IMR-90 (cell line): ENCODE data around the gene FOXO3. TPM values are rescaled to one million over a fixed set of nuclear protein-coding genes. Genes with fewer than 3 reads are reported as not detected.
A peak's percentile ranks its signal among the peaks of the same experiment; 100 is the strongest.

Experiments used
- ATAC-seq: fragments of 200-7000 bp; cut with Tn5 transposase; 2 replicates; pipeline ENCODE4 v1.9.1; 2020; ENCODE audit warnings: low read depth, mild to moderate bottlenecking, moderate library complexity
- BruUV-seq: library from RNA; stranded (reverse); fragments of 400-500 nt; replicated peaks from 2 replicates; lab custom pipeline; 2021; lab: Mats Ljungman, UMichigan
- CTCF ChIA-PET: fragments of 300-600 bp; formaldehyde crosslinking; extraction: SDS; loops from one replicate; lab custom pipeline; 2021; ENCODE audit warnings: antibody characterized with exemption; lab: Yijun Ruan, JAX
- POLR2A ChIA-PET: fragments of 300-600 bp; sonication (Branson Sonifier 250); formaldehyde crosslinking; loops from one replicate; lab custom pipeline; 2022; ENCODE audit warnings: antibody characterized with exemption; ENCODE audit not compliant: unreplicated experiment; lab: Charles Lee
- DNase-seq: peaks from one replicate; pipeline ENCODE4 v3.0.0; 2013
- H2AFZ ChIP-seq: replicated peaks from 2 replicates; pipeline ENCODE3; 2013; ENCODE audit warnings: low read length, mild to moderate bottlenecking; ENCODE audit not compliant: poor library complexity
- H2AK5ac ChIP-seq: 2 replicates; pipeline ENCODE4 v1.6.1; 2013; ENCODE audit warnings: low read depth, low read length, inconsistent platforms
- H2AK9ac ChIP-seq: replicated peaks from 2 replicates; pipeline ENCODE3; 2013; ENCODE audit warnings: mild to moderate bottlenecking, low read depth, low read length, moderate library complexity; ENCODE audit not compliant: poor library complexity
- H2BK120ac ChIP-seq: 2 replicates; pipeline ENCODE4 v1.6.1; 2013; ENCODE audit warnings: low read depth, low read length, inconsistent platforms
- H2BK15ac ChIP-seq: 3 replicates; pipeline ENCODE4 v1.6.1; 2013; ENCODE audit warnings: low read depth, low read length, inconsistent platforms
- H2BK20ac ChIP-seq: 2 replicates; pipeline ENCODE4 v1.6.1; 2013; ENCODE audit warnings: low read depth, mild to moderate bottlenecking, inconsistent platforms, low read length, moderate library complexity
- H2BK5ac ChIP-seq: 2 replicates; pipeline ENCODE4 v1.6.1; 2013; ENCODE audit warnings: mild to moderate bottlenecking, low read depth, low read length, inconsistent platforms; ENCODE audit not compliant: poor library complexity, severe bottlenecking
- H3K14ac ChIP-seq: replicated peaks from 2 replicates; pipeline ENCODE4 v1.6.1; 2013; ENCODE audit warnings: low read depth, low read length, inconsistent platforms
- H3K18ac ChIP-seq: 2 replicates; pipeline ENCODE4 v1.6.1; 2013; ENCODE audit warnings: low read depth, low read length, control low read depth
- H3K23ac ChIP-seq: 2 replicates; pipeline ENCODE4 v1.6.1; 2013; ENCODE audit warnings: low read depth, low read length, inconsistent platforms
- H3K27ac ChIP-seq: 2 replicates; pipeline ENCODE4 v1.5.1; 2013; ENCODE audit warnings: mild to moderate bottlenecking, control low read depth, low read length; ENCODE audit not compliant: insufficient read depth
- H3K27me3 ChIP-seq: 2 replicates; pipeline ENCODE4 v1.6.1; 2013; ENCODE audit warnings: low read length; ENCODE audit not compliant: control insufficient read depth, insufficient read depth
- H3K36me3 ChIP-seq: 2 replicates; pipeline ENCODE4 v1.6.1; 2013; ENCODE audit warnings: low read length, mixed read lengths; ENCODE audit not compliant: control insufficient read depth, insufficient read depth
- H3K4ac ChIP-seq: 2 replicates; pipeline ENCODE4 v1.6.1; 2013; ENCODE audit warnings: low read depth, low read length, inconsistent platforms
- H3K4me1 ChIP-seq: 2 replicates; pipeline ENCODE4 v1.6.1; 2013; ENCODE audit warnings: low read length, mixed read lengths; ENCODE audit not compliant: control insufficient read depth, insufficient read depth
- H3K4me2 ChIP-seq: 2 replicates; pipeline ENCODE4 v1.6.1; 2013; ENCODE audit warnings: low read depth, mild to moderate bottlenecking, control low read depth, low read length, moderate library complexity
- H3K4me3 ChIP-seq: 2 replicates; pipeline ENCODE4 v1.5.1; 2013; ENCODE audit warnings: low read depth, mild to moderate bottlenecking, control low read depth, low read length, moderate library complexity; ENCODE audit not compliant: insufficient read depth
- H3K56ac ChIP-seq: 2 replicates; pipeline ENCODE4 v1.6.1; 2013; ENCODE audit warnings: low read length, inconsistent platforms; ENCODE audit not compliant: insufficient read depth; ENCODE audit errors: extremely low read depth
- H3K79me1 ChIP-seq, 2 experiments: 2 replicates each; pipeline ENCODE4 v1.6.1; 2013; ENCODE audit warnings: low read length in 2 of 2, inconsistent platforms in 1 of 2, low read depth in 1 of 2
- H3K9ac ChIP-seq: 2 replicates; pipeline ENCODE4 v1.6.1; 2013; ENCODE audit warnings: low read depth, low read length, control low read depth
- H3K9me1 ChIP-seq: 2 replicates; pipeline ENCODE4 v1.6.1; 2013; ENCODE audit warnings: low read length, inconsistent platforms; ENCODE audit not compliant: insufficient read depth
- H3K9me3 ChIP-seq: 2 replicates; pipeline ENCODE4 v1.6.1; 2013; ENCODE audit warnings: low read length; ENCODE audit not compliant: control insufficient read depth, insufficient read depth
- H4K20me1 ChIP-seq: 2 replicates; pipeline ENCODE4 v1.6.1; 2013; ENCODE audit warnings: low read length, inconsistent platforms; ENCODE audit not compliant: insufficient read depth
- H4K5ac ChIP-seq: 2 replicates; pipeline ENCODE4 v1.6.1; 2013; ENCODE audit warnings: mild to moderate bottlenecking, low read depth, low read length, control low read depth
- H4K8ac ChIP-seq, 2 experiments: 2 replicates each; pipeline ENCODE4 v1.6.1; 2013; ENCODE audit warnings: low read depth in 2 of 2, low read length in 2 of 2, control low read depth in 1 of 2, inconsistent platforms in 1 of 2
- H4K91ac ChIP-seq: 2 replicates; pipeline ENCODE4 v1.6.1; 2013; ENCODE audit warnings: low read depth, low read length, inconsistent platforms; ENCODE audit not compliant: insufficient read depth
- ELK1 ChIP-seq: fragments of 150-350 bp; IDR thresholded peaks from 2 replicates; pipeline ENCODE4 v1.6.1; 2016; ENCODE audit warnings: low read depth, mild to moderate bottlenecking, low read length, moderate library complexity, borderline replicate concordance
- NFE2L2 ChIP-seq: fragments of 150-350 bp; IDR thresholded peaks from 2 replicates; pipeline ENCODE4 v1.6.1; 2016; ENCODE audit warnings: low read depth, mild to moderate bottlenecking, low read length
- POLR2A ChIP-seq: IDR thresholded peaks from 2 replicates; pipeline ENCODE4 v1.6.1; 2012; ENCODE audit warnings: mild to moderate bottlenecking, low read depth, low read length
- RAD21 ChIP-seq: IDR thresholded peaks from 2 replicates; pipeline ENCODE4 v1.6.1; 2012; ENCODE audit warnings: low read length, improper control_type of control experiment
- RFX5 ChIP-seq: IDR thresholded peaks from 2 replicates; pipeline ENCODE4 v1.8.0; 2012; ENCODE audit warnings: low read depth, mild to moderate bottlenecking, low read length, moderate library complexity
- USF2 ChIP-seq: fragments of 150-350 bp; IDR thresholded peaks from 2 replicates; pipeline ENCODE4 v1.6.1; 2017; ENCODE audit warnings: mild to moderate bottlenecking, antibody characterized with exemption, low read length, low read depth
- WGBS, 2 experiments: methylation state at CpG; one replicate each; pipeline versions ENCODE4 v1.1.5 to v1.1.7; 2013; ENCODE audit warnings: missing lambda C conversion rate in 2 of 2; ENCODE audit not compliant: insufficient read length in 1 of 2; ENCODE audit errors: extremely low coverage in 2 of 2; 5-methylcytosine and 5-hydroxymethylcytosine counted together
- dilution Hi-C: fragments of 300-500 bp; cut with HindIII; formaldehyde crosslinking; loops from one replicate; pipeline ENCODE4 v1.14.3; 2018; ENCODE audit warnings: low sequenced_read_pairs; ENCODE audit not compliant: unreplicated experiment
- in situ Hi-C: fragments of 300-500 bp; cut with MboI; formaldehyde crosslinking; loops from 3 replicates; pipeline ENCODE4 v1.14.3; 2019; ENCODE audit warnings: low sequenced_read_pairs, inconsistent platforms, mixed read lengths
- intact Hi-C: fragments of 100-400 bp; cut with micrococcal nuclease; formaldehyde crosslinking; loops from 2 replicates; pipeline ENCODE4 v1.10.0; 2022
- polyA plus RNA-seq, 3 experiments: library from polyadenylated mRNA; depleted of rRNA; stranded (reverse); fragments of >200 nt; gene quantifications; 2 replicates each; pipeline ENCODE4 v1.2.3, GENCODE V29; 2012; ENCODE audit warnings: low replicate concordance in 1 of 3
- total RNA-seq: library from RNA; depleted of rRNA; stranded (reverse); fragments of >200 nt; gene quantifications from 2 replicates; pipeline ENCODE4 v1.2.3, GENCODE V29; 2012

Gene FOXO3
- total and polyA plus RNA-seq, 2 of the 4 experiments (the other 2 are of a cell fraction), result 17.5 to 38.7 TPM

DNA sequence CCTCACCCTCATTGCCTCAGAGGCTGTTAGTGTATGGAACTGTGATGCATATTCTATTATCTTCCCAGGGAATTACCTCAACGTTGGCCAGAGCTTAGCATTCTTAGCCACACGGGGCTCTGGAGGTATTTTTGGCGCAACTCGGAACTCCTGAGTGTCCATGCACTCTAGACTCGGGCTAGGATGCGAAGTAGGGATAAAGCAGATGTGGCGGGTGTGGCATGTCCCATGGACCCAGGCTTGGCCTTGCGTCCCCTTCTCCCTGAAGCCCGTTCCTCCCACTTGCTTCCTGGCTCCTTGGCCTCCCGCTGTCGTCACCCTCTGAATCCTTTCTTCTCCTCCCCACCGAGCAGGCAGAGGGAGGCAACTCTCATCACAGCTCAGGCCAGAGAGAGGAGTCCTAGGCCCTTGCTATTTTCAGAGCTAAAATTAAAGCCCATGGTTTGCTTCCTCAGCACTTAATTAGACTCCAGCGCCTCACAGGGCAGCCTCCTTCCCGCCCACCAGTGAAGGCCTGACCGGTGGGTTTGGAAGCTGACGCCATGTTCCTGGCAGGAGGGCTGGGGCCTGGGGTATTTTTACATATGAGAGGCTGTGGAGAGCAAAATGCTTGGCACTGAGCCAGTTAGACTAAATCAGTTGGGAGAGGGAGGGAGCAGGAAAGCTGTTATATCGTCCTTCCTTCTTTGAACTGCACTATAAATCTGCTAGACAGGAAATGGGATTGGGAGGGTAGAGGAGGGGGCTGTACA lies 138.7 kb downstream of the FOXO3 start:
- H3K27me3 ChIP-seq, result no peaks in the 10 kb centered on the region
- H2AFZ ChIP-seq, result no peak overlapping the region
- no peak overlapping the region for H2BK120ac ChIP-seq
- no peak for DNase-seq
- 0 out of 2 replicates have a peak overlapping the region, but pooled peaks have one; percentile 23 for H2AK5ac ChIP-seq
- POLR2A ChIA-PET, result no interaction called here
- in situ Hi-C loops, result no loop called here
- no peak overlapping the region for H4K91ac ChIP-seq
- H3K9ac ChIP-seq, result no peak overlapping the region
- intact Hi-C loops, result no loop called here
- H3K14ac ChIP-seq, result no peak overlapping the region
- H2AK9ac ChIP-seq, result no peak overlapping the region
- no peak overlapping the region for H3K4me2 ChIP-seq
- dilution Hi-C loops, result no loop called here
- H3K4me1 ChIP-seq, result no peaks in the 10 kb centered on the region
- no peak overlapping the region for H3K4ac ChIP-seq
- no peak overlapping the region for H3K4me3 ChIP-seq
- H3K27ac ChIP-seq, result no peak overlapping the region
- WGBS, 2 experiments, result 63% methylated on average over 4 of the region's 17 CpGs; no CpG with 5 or more reads in 1 of the 2 experiments
- no peaks in the 10 kb centered on the region for H3K79me1 ChIP-seq
- H3K18ac ChIP-seq, result no peak overlapping the region
- CTCF ChIA-PET, result no interaction called here
- H3K9me1 ChIP-seq, result 0 out of 2 replicates have a peak, but pooled peaks cover 2% of the 10 kb centered on the region
- H2BK5ac ChIP-seq, result no peak overlapping the region
- TF ChIP-seq ELK1, result no peak
- no peak for TF ChIP-seq RFX5
- no peak for TF ChIP-seq POLR2A
- TF ChIP-seq NFE2L2, result no peak
- no peak for TF ChIP-seq USF2
- TF ChIP-seq RAD21, result no peak
- H3K9me3 ChIP-seq, result peaks cover 19% of the 10 kb centered on the region
- H4K20me1 ChIP-seq, result no peaks in the 10 kb centered on the region
- no peak overlapping the region for H4K5ac ChIP-seq
- no TSS peak for BruUV-seq
- no peak overlapping the region for H2BK20ac ChIP-seq
- H2BK15ac ChIP-seq, result no peak overlapping the region
- no peak overlapping the region for H3K23ac ChIP-seq
- H3K36me3 ChIP-seq, result no peaks in the 10 kb centered on the region
- ATAC-seq, result no peak
- H4K8ac ChIP-seq, result no peak overlapping the region
- H3K56ac ChIP-seq, result no peak overlapping the region
